Measurements from ENCODE around the gene PCBP3.
"Not testable (repeated sequence)": the region's sequence is repeated elsewhere in the genome, so short reads cannot be mapped to it uniquely, and the experiment has no call there.

PCBP3 gene

DNA sequence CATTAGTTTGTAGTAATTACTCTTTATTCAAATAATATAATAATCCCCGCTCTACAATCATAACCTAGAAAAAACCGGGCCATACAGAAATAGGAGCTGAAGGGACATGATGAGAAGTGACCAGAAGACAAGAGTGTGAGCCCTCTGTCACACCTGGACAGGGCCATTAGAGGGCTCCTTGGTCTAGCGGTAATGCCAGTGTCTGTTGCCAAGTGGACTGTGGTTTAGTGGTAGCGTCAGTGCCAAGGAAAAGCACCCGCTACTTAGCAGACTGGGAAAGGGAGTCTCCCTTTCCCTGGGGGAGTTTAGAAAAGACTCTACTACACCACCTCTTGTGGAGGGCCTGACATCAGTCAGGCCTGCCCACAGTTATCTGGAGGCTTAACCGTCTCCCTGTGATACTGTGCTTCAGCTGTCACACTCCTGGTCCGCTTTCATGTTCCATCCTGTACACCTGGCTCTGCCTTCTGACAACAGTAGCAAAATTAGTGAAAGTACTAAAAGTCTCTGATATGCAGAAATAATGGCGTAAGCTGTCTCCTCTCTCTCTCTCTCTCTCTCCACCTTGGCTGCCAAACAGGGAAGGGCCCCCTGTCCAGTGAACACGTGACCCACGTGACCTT lies 19.2 kb downstream of the PCBP3 start:
- not testable (repeated sequence) for H3K27ac ChIP-seq; H3K4me1 ChIP-seq (ENCODE audit: control insufficient read depth in 1 of 2, insufficient read depth in 1 of 2, low read depth in 1 of 2, low read length in 1 of 2); H3K27me3 ChIP-seq; H3K9me3 ChIP-seq; H3K4me3 ChIP-seq (ENCODE audit: low read depth in 1 of 2, low read length in 1 of 2); H3K36me3 ChIP-seq

DNA sequence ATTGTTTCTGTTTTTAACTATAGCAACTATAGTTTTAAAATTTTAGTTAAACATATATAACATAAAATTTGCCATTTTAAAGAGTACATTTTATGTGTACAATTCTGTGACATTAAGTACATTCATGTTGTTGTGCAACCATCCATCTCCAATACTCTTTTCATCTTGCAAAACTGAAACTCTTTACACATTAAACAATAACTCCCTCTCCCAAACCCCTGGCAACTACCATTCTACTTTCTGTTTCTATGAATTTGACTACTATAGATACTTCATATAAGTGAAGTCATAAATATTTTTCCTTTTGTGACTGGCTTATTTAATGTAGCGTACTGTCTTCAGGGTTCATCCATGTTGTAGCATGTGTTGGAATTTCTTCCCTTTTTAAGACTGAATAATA lies 25.9 kb downstream of the PCBP3 start:
- TF ChIP-seq, protein P1, sequence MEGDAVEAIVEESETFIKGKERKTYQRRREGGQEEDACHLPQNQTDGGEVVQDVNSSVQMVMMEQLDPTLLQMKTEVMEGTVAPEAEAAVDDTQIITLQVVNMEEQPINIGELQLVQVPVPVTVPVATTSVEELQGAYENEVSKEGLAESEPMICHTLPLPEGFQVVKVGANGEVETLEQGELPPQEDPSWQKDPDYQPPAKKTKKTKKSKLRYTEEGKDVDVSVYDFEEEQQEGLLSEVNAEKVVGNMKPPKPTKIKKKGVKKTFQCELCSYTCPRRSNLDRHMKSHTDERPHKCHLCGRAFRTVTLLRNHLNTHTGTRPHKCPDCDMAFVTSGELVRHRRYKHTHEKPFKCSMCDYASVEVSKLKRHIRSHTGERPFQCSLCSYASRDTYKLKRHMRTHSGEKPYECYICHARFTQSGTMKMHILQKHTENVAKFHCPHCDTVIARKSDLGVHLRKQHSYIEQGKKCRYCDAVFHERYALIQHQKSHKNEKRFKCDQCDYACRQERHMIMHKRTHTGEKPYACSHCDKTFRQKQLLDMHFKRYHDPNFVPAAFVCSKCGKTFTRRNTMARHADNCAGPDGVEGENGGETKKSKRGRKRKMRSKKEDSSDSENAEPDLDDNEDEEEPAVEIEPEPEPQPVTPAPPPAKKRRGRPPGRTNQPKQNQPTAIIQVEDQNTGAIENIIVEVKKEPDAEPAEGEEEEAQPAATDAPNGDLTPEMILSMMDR (IDR thresholded peaks at IDR 0.05), result no peak
- no peak overlapping the region for H3K27ac ChIP-seq
- H3K36me3 ChIP-seq, result no peaks in the 10 kb centered on the region
- peaks cover 7% of the 10 kb centered on the region for H3K9me3 ChIP-seq
- no peak overlapping the region for H3K4me3 ChIP-seq (ENCODE audit: low read depth in 1 of 2, low read length in 1 of 2)
- H3K27me3 ChIP-seq, result no peaks in the 10 kb centered on the region
- H3K4me1 ChIP-seq (ENCODE audit: control insufficient read depth in 1 of 2, insufficient read depth in 1 of 2, low read depth in 1 of 2, low read length in 1 of 2), result no peaks in the 10 kb centered on the region

DNA sequence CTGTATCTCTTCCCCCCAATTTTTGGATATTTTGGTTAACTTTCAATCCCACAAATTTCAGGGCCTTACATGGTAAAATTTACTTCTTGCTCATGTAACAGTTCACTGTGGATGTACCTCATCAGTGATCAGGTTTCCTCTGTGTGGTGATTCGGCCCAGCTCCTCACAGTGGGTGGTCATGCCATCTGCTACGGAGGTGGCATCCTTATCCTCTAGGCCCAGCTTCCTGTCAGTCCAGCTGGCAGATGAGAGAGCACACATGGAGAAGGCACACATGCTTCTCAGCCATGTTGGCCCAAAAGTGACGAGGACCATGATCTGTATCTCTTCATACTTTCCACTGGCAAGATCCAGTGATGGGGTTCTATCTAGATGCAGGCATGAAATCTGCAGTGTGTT lies 27.2 kb downstream of the PCBP3 start:
- Histone ChIP-seq H3K9me3 (peaks cover 5% of the 10 kb centered on the region), H3K4me1 (ENCODE audit: control insufficient read depth in 1 of 2, insufficient read depth in 1 of 2, low read depth in 1 of 2, low read length in 1 of 2) (no peaks in the 10 kb centered on the region), H3K27ac (no peak overlapping the region), H3K27me3 (no peaks in the 10 kb centered on the region), H3K36me3 (peaks cover 6% of the 10 kb centered on the region), H3K4me3 (ENCODE audit: low read depth in 1 of 2, low read length in 1 of 2) (no peak overlapping the region)
- TF ChIP-seq, protein P1 (IDR thresholded peaks at IDR 0.05), result no peak

DNA sequence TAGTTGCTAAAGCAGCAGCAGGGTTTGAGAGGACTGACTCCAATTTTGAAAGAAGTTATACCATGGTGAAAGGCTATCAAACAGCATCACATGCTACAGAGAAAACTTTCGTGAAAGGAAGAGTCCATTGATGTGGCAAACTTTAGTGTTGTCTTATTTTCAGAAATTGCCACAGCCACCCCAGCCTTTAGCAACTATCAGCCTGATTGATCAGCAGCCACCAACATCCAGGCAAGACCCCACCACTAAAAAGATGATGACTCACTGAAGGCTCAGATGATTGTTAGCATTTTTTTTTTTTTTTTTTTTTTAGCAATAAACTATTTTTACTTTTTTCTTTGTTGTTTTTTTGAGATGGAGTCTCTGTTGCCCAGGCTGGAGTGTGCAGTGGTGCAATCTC lies 35.3 kb downstream of the PCBP3 start:
- H3K4me1 ChIP-seq (ENCODE audit: control insufficient read depth in 1 of 2, insufficient read depth in 1 of 2, low read depth in 1 of 2, low read length in 1 of 2); H3K9me3 ChIP-seq; H3K4me3 ChIP-seq (ENCODE audit: low read depth in 1 of 2, low read length in 1 of 2); H3K27ac ChIP-seq; H3K27me3 ChIP-seq; H3K36me3 ChIP-seq: not testable (repeated sequence)

DNA sequence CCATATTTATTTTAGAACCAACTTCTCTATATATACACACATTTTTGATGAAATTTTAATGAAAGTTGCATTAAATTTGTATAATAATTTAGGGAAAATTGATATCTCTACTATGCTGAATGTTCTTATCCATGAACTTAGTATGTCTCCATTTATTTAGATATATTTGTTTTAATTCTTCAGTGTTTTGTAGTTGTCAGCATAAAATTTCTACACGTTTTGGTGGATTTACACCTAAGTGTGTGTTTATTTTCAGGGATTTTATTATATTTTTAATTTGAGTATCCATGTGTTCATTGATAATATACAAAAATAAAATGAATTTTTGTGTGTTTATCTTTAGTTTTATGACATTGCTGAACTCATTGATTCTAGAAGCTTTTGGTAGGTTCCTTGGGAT lies 36.7 kb downstream of the PCBP3 start:
- TF ChIP-seq, protein P1 (IDR thresholded peaks at IDR 0.05), result no peak
- no peaks in the 10 kb centered on the region for H3K9me3 ChIP-seq
- H3K4me1 ChIP-seq (ENCODE audit: control insufficient read depth in 1 of 2, insufficient read depth in 1 of 2, low read depth in 1 of 2, low read length in 1 of 2), result no peaks in the 10 kb centered on the region
- no peaks in the 10 kb centered on the region for H3K27me3 ChIP-seq
- peaks cover 2% of the 10 kb centered on the region for H3K36me3 ChIP-seq
- no peak overlapping the region for H3K27ac ChIP-seq
- no peak overlapping the region for H3K4me3 ChIP-seq (ENCODE audit: low read depth in 1 of 2, low read length in 1 of 2)

DNA sequence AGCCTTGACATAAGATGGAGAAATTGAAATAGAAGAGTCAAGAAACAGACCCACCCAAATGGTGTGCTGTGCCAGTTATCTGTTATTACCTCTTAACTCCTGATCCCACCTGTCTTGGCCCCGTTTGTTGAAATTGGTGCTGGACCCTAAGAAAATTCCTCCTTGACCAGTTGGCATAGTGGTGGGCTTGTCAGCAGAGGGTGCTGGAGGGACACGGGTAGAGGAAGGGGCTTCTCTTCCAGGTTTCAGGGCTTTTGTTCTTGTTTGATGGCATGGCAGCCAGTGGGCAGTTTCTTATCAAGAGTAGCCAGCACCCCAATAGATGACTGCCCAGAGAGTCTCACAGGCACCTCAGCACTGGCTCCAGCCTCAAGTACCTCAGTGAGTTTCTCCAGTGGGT lies 51.6 kb downstream of the PCBP3 start:
- Histone ChIP-seq H3K4me3 (ENCODE audit: low read depth in 1 of 2, low read length in 1 of 2) (no peak overlapping the region), H3K36me3 (no peaks in the 10 kb centered on the region), H3K4me1 (ENCODE audit: control insufficient read depth in 1 of 2, insufficient read depth in 1 of 2, low read depth in 1 of 2, low read length in 1 of 2) (no peaks in the 10 kb centered on the region), H3K27ac (no peak overlapping the region), H3K9me3 (no peaks in the 10 kb centered on the region), H3K27me3 (no peaks in the 10 kb centered on the region)
- TF ChIP-seq, protein P1 (IDR thresholded peaks at IDR 0.05), result no peak
